GM19395 (cell line): Measurements from ENCODE around the gene TXNDC12.

Experiments
- ATAC-seq: cut with Tn5 transposase; IDR thresholded peaks from one replicate; pipeline ENCODE4 v1.9.1; 2021; ENCODE audit warnings: mild to moderate bottlenecking, moderate library complexity; ENCODE audit not compliant: unreplicated experiment

The TXNDC12 gene

DNA sequence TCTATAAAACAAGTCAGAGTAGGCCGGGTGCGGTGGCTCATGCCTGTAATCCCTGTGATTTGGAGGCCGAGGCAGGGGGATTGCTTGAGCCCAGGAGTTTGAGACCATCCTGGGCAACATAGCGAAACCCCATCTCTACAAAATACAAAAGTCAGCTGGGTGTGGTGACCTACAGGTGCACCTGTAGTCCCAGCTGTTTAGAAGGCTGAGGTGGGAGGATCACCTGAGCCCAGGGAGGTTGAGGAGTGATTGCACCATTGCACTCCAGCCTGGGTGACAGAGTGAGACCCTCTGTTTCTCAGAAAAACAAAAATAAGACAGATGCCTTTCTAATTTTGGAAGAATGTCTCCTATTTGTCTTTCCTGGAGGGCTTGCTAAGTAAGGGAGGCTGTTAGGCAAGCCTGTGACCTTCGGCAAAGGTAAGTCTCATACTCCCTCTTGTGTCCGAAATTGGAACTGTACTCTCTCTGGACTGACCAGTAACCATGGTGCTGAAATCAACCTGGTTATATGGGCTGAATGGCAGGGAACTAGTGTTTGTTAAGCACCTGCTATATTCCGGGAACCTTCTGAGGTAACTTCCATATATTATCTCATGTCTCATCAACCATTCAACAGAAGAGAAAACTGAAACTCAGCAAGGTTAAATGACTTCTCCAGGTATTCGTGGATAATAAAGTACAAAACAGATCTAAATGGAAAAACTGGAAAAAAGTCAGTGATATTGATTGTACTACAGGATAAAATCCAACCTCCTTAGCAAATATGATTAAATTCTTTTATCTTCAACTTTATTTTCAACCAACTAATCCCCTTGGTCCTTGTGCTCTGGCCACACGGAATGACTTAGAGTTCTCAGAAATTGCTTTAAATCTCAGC lies 52.7 kb downstream of the TXNDC12 start:
- ATAC-seq: peak; percentile 76

- ATAC-seq: no peak
Measured at GRCh38 chr1:51998701-51999100, 56.3 kb downstream of the TXNDC12 start.

GRCh38 chr1:51997974-51998382 lies 57.0 kb downstream of the TXNDC12 start:
- no peak for ATAC-seq

GRCh38 chr1:51990478-51990965 lies 64.5 kb downstream of the TXNDC12 start, which contains the start of gene RAB3B:
Gene RAB3B (minus strand): TSS chr1:51990700. CDS start chr1:51977117, 13,583 bp downstream.
- peak; percentile 86 for ATAC-seq

DNA sequence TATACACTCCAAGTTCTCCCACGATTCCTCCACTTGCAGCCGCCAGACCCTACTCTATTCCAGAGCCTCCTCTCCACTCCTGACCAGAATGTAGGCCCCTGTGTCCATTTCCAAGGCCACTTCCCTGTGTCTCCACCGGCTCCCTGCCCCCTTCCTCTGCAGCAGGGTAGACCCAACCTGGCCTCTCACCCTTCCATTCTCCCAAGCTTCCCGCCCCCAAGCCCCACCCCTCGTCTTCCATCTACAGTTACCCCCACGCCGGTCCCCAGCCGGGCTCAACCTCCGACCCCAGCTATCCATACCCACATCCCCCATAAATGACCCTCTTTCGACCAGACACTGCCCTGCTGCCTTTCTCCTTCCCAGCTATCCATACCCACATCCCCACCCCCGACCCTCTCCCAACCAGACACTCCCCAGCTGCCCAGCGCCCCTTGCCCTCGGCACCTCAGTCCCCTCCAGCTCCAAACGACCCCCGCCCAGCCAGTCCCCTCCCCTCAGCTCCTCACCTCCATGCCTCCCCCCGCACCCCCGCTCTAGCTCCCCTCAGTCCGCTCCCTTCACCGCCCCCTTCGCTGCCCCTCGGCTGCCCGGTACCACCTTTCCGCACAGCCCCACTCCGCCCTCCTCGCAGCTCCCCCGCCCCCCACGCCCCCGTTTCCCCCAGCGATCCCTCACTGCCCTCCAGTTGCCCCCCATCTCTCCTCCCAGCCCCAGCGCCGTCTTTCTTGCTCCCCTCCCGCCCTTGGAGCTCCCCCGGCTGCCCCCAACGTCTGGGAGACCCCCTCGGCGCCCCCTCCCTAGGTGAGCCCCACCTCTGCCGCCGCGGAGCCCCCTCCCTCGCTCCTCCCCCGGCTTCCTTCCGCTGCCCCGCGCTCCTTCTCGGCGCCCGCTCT lies 65.2 kb downstream of the TXNDC12 start:
- ATAC-seq: no peak

DNA sequence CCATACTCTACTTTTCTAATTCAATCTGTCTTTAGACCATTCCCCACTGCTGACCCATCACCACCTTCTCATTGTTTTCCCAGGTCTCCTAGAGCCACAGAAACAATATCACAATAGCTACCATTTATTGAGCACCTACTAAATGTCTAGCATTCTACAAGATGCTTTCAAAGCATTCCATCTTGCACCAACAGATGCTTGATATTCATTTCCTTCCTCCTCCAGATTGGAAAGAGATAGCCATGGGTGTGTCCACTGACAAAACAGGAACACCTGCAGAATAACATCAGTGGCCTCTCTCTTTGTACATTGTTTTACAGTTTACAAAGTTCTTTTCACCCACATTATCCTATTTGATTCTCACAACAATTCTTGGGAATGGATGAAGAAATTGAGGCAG lies 66.7 kb downstream of the TXNDC12 start:
- no peak for ATAC-seq

DNA sequence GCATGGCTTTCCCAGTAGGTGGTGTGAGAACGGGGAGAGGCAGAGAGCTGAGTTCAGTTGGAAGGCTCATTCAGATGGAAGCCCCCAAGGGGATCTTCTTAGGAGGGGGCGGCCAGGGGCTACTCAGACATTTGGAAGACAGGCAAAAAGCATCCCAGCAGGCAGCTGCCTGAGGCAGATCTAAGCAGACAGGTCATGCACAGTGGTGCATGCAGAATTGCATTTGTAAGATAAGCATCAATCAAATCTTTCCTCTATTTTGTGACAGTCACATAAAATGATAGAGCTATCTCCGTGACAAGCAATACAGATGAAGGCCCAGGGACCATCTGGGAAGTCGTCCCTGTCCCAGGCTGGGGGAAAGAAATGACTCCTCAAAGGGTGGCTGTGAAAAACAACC lies 68.3 kb downstream of the TXNDC12 start:
- ATAC-seq: no peak

DNA sequence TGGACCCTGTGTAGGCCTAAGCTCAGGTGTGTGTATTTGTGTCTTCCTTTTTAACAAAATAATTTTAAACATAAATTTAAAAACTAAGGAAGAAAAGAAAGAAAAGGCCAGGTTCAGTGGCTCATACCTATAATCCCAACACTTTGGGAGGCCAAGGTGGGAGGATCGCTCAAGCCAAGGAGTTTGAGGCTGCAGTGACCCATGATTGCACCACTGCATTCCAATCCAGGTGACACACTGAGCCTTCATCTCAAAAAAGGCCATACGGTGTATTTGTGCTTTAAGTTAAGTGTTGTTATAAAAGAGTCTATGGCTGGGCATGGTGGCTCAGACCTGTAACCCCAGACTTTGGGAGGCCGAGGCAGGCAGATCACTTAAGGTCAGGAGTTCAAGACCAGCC lies 72.8 kb downstream of the TXNDC12 start:
- ATAC-seq: no peak

DNA sequence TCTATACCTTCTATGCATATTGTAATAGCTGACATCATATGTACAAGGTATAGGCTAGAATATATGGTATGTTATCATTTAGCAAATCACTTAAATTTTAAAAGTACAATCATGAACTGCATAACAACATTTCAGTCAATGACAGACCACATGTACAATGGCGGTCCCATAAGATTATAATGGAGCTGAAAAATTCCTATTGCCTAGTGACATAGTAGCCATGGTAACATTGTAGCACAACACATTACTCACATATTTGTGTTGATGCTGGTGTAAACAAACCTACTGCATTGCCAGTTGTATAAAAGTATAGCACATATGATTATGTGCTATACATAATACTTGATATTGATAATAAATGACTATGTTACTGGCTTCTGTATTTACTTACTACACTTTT lies 73.4 kb downstream of the TXNDC12 start:
- ATAC-seq: no peak

- ATAC-seq: no peak
Measured at GRCh38 chr1:51978099-51978498, 76.9 kb downstream of the TXNDC12 start.

DNA sequence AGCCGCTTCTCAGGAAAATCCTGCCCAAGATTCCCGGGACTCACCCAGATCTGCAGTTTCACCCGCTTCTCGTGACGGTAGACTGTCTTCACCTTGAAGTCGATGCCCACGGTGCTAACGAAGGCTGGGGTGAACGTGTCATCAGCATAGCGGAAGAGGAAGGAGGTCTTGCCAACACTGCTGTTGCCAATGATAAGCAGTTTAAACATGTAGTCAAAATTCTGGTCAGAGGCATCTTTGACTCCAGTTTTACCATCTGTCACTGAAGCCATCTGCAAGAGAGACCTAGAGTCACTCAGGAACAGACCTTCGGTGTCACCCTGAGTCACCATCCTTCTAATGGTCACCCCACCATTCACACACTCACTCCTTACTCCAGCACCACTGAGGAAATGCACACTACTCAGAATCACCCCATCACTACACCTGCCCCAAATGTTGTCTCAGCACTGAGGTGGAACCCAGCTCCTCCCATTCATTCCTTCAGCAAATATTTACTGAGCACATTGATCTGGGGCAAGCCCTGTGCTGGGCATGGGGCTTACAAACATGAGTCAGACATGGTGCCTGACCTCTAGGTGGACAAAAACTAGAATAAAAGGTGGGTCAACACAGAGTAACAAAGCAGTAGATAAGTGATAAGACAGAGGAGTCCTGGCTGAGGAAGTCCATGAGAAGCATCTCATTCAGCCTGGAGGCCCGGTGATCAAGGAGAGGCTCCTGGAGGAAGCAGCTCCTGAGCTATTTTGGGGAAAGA lies 78.0 kb downstream of the TXNDC12 start:
- no peak for ATAC-seq

DNA sequence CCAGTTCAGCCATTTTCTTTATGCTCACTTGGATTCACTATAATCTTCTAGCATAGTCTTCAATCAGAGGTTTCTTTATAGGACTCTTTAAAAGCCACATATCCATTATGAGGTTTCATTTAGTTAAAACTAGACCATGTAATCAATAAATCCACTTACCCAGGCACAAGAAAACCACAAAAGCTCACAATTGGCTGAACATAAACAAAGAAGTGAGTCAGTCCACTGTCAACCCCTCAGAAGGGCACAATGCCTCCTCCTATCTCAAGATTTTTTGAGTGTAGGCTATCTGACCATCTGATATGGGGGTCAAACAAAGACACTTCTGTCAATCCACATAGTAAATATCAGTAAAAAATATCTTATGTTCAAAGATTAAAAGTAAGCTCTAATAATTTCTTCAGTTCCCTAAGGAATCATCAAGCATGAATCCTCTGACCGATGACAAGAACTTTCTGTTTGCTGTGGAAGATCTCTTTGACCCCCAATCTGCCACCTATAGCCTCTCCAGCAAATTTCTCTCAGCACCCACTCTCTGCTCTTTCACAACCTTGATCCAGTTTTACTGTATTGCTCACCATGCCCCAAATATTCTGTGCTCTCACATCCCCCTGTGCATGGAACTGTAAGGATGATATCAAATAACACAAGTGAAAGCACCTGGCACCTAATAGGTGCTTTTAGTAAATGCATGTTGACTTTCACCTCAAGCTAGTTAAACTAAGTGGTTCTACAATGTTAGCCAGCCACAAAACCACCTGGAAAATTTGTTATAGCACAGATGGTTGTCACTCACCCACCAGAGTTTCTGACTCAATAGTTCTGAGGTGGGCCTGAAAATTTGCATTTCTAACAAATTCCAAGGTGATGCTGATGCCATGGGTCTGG lies 81.2 kb downstream of the TXNDC12 start:
- no peak for ATAC-seq
